Activated T-helper 17 cell treated with anti-CD3 and anti-CD28 coated beads, Interleukin-2, amount 50 U/mL, for 72 hours (primary cell): Measurements from ENCODE around the gene INPP5K. TPM values are rescaled to one million over a fixed set of nuclear protein-coding genes. Genes with fewer than 3 reads are reported as not detected.

Source experiments
- ATAC-seq: fragments of 150-1000 bp; cut with Tn5 transposase; replicated peaks from 2 replicates; pipeline ENCODE4 v1.10.0; 2021; ENCODE audit warnings: mild to moderate bottlenecking, moderate library complexity
- H3K27ac Mint-ChIP-seq: one replicate; pipeline ENCODE4 v1.8.0; 2022; ENCODE audit warnings: mixed read lengths
- H3K27me3 Mint-ChIP-seq: one replicate; pipeline ENCODE4 v1.8.0; 2022; ENCODE audit warnings: mixed read lengths
- H3K36me3 Mint-ChIP-seq: one replicate; pipeline ENCODE4 v1.8.0; 2022; ENCODE audit warnings: low read depth, mild to moderate bottlenecking, mixed read lengths
- H3K4me1 Mint-ChIP-seq: one replicate; pipeline ENCODE4 v1.8.0; 2022; ENCODE audit warnings: mixed read lengths
- H3K4me3 Mint-ChIP-seq: one replicate; pipeline ENCODE4 v1.8.0; 2022; ENCODE audit warnings: mild to moderate bottlenecking, mixed read lengths
- H3K9me3 Mint-ChIP-seq: one replicate; pipeline ENCODE4 v1.8.0; 2022; ENCODE audit warnings: mixed read lengths
- total RNA-seq, 2 donors: library from RNA; stranded (reverse); gene quantifications; one replicate each; pipeline ENCODE4 v1.2.3, GENCODE V29; 2022

The INPP5K gene
- total RNA-seq, 2 donors from 2014 or later, result 29.9 to 30.4 TPM

DNA sequence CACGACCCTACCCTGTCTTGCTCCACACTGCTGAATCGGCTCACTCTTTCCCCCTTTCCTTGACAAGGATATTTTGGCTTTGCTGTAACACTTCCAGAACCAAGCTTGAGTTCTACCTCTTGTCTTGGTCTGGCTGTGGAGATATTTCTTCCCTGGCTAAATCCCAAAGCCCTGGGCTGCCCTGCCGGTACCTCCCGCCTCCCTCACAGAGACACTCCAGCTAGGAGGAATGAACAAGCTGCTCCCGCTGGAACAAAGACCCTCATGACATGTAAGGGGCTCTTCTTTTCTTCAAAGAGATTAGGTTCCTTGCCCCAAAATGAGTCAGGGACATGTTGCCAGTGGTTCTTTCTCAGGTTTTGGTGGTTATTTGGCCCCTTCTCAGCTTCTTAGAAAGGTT is 10.8 kb downstream of the INPP5K start:
- Mint-ChIP-seq H3K36me3 (peaks cover 35% of the 10 kb centered on the region), H3K27me3 (no peaks in the 10 kb centered on the region), H3K4me3 (no peak overlapping the region), H3K4me1 (peaks cover 4% of the 10 kb centered on the region), H3K27ac (peak overlapping the region; percentile 4), H3K9me3 (no peaks in the 10 kb centered on the region)
- ATAC-seq, result no peak

DNA sequence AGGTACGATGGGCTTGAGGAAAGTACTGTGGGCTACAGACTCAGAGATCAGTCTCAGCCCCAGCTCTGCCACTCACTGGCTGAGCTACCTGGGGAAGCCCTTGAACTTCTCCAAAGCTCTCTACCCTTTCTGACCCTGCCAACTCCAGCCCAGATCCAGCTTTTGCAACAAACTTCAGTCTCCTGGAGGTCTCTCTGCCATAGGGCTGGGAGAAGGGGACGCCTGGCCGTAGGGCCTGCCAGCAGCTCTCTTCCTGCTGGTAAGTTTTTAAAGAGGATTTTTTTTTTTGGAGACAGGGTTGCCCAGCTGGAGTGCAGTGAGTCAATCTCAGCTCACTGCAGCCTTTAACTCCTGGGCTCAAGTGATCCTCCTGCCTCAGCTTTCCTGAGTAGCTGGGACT is 11.5 kb downstream of the INPP5K start:
- ATAC-seq, result no peak
- no peaks in the 10 kb centered on the region for H3K9me3 Mint-ChIP-seq
- peak overlapping the region; percentile 4 for H3K27ac Mint-ChIP-seq
- H3K36me3 Mint-ChIP-seq, result peaks cover 28% of the 10 kb centered on the region
- H3K4me3 Mint-ChIP-seq, result no peak overlapping the region
- H3K4me1 Mint-ChIP-seq, result peaks cover 4% of the 10 kb centered on the region
- H3K27me3 Mint-ChIP-seq, result no peaks in the 10 kb centered on the region

DNA sequence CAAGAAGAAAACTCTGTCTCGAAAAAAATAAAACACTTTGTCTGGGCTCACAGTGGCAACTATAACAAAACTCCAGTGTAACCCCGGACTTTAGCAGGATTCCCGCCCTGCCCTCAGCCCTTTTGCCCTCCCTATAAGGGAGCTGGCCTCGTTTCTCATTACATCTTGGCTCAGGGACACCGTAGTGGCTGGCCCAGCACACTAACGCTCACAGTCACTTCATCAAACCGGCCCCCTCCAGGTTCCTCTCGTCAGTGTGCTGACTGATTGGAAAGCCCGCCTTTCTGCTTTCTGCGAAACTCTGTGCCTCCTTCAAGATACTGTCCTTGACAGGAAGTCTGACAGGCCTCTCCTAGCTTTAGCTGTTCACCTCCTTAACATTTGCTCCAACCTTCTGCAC is 12.7 kb downstream of the INPP5K start:
- H3K4me1 Mint-ChIP-seq, result peaks cover 4% of the 10 kb centered on the region
- no peaks in the 10 kb centered on the region for H3K27me3 Mint-ChIP-seq
- peak overlapping the region; percentile 6 for H3K27ac Mint-ChIP-seq
- H3K9me3 Mint-ChIP-seq, result no peaks in the 10 kb centered on the region
- ATAC-seq, result no peak
- peaks cover 21% of the 10 kb centered on the region for H3K36me3 Mint-ChIP-seq
- no peak overlapping the region for H3K4me3 Mint-ChIP-seq

DNA sequence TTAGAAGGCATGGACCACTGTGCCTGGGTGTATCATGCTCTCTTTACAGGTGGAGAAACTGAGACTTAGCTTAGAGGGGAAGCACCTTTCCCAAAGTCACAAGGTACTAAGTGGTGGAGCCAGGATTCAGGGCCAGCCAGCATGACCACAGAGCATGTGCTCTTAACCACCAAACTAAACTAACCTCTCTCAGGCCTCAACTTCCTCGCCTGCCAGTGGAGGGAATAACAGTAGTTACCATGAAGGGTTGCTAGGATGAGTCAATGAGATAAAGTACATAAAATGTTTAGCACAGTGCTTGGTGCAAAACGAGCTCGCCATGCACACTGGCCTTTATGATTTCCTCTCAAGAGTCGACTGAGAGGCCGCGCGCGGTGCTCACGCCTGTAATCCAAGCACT is 17.5 kb downstream of the INPP5K start:
- Mint-ChIP-seq H3K27me3 (no peaks in the 10 kb centered on the region), H3K4me3 (no peak overlapping the region), H3K4me1 (no peaks in the 10 kb centered on the region), H3K9me3 (no peaks in the 10 kb centered on the region), H3K36me3 (no peaks in the 10 kb centered on the region), H3K27ac (peak overlapping the region; percentile 52)
- peak; percentile 26 for ATAC-seq

DNA sequence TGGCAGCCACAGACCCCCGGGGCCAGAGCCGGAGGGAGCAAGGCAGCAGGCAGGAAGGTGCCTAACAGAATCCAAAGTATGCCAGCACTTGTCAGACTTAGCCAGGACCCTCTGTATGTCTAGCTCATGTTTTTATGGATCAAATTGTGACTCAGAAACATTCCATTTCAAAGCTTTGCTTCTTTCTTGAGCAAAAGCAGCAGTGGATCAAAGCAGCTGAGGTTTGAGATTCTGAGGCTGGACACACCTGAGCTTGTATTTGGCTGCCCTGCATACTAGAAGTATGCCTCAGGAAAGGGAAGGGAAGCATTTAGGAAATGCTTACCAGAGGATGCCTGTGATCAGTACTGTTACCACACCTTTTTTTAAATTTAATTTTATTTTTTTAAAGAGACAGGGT is 18.2 kb downstream of the INPP5K start:
- H3K36me3 Mint-ChIP-seq, result no peaks in the 10 kb centered on the region
- H3K9me3 Mint-ChIP-seq, result no peaks in the 10 kb centered on the region
- H3K27ac Mint-ChIP-seq, result no peak overlapping the region
- no peak overlapping the region for H3K4me3 Mint-ChIP-seq
- no peaks in the 10 kb centered on the region for H3K27me3 Mint-ChIP-seq
- H3K4me1 Mint-ChIP-seq, result no peaks in the 10 kb centered on the region
- ATAC-seq, result no peak

DNA sequence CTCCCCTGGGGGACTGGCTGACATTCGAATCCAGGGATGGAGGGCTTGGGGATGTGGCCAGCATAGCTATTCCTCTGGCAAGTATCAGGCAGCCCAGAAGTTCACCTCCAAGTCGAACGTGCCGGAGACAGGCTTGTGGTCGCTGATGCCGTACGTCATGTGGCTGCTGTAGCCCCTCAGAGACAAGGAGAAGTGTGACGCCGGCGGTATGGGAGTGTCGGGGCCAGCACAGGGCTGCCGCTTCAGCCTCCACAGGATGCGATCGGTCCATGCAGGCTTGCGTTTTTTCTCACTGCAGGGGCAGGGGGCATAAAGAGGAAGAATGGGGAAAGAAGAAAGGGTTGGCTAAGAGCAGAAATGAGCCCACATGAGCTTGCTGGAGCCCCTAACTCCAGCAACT is 18.6 kb downstream of the INPP5K start:
- no peaks in the 10 kb centered on the region for H3K4me1 Mint-ChIP-seq
- peak overlapping the region; percentile 29 for H3K27ac Mint-ChIP-seq
- no peak overlapping the region for H3K4me3 Mint-ChIP-seq
- H3K9me3 Mint-ChIP-seq, result no peaks in the 10 kb centered on the region
- ATAC-seq, result no peak
- H3K27me3 Mint-ChIP-seq, result no peaks in the 10 kb centered on the region
- H3K36me3 Mint-ChIP-seq, result no peaks in the 10 kb centered on the region

DNA sequence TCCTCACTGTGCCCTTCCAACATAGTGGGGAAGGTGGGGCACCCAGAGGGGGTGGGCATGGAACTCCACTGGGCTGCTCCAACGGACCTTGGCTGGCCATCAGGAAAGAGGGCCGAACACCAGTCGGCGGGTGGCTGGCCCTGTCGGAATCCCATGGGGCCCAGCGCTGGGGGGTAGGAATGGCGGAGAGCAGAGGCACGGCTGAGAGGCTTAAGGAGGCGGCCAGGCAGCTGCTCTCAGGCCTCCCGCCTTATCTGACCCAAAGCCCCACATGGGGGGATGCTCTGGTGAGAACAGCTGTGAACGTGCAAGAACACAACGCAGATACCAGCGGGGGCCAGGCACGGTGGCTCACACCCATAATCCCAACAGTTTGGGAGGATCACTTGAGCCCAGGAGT is 19.5 kb downstream of the INPP5K start:
- no peaks in the 10 kb centered on the region for H3K27me3 Mint-ChIP-seq
- no peaks in the 10 kb centered on the region for H3K36me3 Mint-ChIP-seq
- no peak overlapping the region for H3K4me3 Mint-ChIP-seq
- H3K27ac Mint-ChIP-seq, result no peak overlapping the region
- no peak for ATAC-seq
- no peaks in the 10 kb centered on the region for H3K4me1 Mint-ChIP-seq
- no peaks in the 10 kb centered on the region for H3K9me3 Mint-ChIP-seq

DNA sequence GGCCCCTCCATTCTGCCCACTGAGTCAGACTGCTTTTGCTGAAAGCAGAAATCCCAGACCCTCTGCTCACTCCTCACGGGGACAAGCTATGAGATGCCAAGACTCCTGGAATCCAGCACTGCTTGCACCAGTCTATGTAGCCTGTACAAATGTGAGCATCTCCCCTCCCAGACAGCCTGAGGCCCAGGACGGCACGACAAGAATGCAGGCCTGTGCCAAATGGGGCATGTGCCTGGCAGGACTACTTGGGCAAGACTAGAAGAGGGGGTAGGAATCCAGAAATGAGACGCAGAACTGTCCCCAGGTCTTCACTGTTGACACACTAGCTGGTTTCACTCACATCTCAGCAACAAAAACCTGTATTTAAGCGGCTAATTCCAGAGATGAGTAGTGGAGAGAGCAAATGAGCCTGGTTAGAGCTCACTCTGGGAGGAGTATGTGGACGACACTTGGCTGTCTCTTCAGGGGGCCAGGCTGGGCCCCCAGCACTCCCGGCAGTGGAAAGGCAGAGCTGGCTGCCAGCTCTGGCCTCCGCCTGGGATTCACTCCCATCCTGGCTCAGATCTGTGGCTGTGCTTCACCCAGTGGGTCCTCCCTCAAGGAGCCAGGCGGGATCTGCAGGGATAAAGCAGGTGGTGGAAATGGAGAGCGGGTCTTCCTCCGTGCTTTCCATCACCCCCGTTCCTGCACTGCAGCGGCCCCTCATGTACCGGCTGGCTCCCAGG is 21.0 kb downstream of the INPP5K start:
- H3K36me3 Mint-ChIP-seq, result no peaks in the 10 kb centered on the region
- no peak for ATAC-seq
- no peak overlapping the region for H3K4me3 Mint-ChIP-seq
- H3K27me3 Mint-ChIP-seq, result no peaks in the 10 kb centered on the region
- H3K9me3 Mint-ChIP-seq, result no peaks in the 10 kb centered on the region
- H3K27ac Mint-ChIP-seq, result no peak overlapping the region
- peaks cover 5% of the 10 kb centered on the region for H3K4me1 Mint-ChIP-seq

DNA sequence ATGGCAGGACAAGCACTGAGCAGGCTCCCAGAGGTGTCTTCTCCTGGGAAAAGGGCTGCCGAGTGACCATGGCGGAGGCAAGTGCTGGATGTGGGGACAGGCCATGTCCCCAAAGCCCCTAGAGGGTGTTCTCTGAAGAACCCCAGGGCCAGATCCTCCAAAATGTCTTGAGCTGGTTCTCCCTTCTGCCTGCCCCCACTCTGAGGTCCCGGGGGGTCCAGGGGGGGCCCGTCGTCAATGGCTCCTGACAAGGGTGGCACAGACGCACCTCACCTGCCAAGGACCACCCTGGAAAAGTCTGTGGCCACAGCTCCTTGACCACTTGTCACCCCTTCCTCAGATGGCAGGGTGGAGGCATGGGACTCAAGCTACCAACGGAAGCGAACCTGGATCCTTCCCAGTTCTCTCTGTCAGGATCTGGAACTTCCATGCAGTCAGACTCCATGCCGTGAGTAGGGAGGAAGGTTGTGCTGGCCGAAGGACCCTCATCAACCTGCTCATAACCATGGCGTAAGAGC is 21.6 kb downstream of the INPP5K start:
- H3K27ac Mint-ChIP-seq, result no peak overlapping the region
- H3K36me3 Mint-ChIP-seq, result no peaks in the 10 kb centered on the region
- H3K27me3 Mint-ChIP-seq, result no peaks in the 10 kb centered on the region
- peaks cover 7% of the 10 kb centered on the region for H3K4me1 Mint-ChIP-seq
- ATAC-seq, result no peak
- H3K4me3 Mint-ChIP-seq, result no peak overlapping the region
- no peaks in the 10 kb centered on the region for H3K9me3 Mint-ChIP-seq

DNA sequence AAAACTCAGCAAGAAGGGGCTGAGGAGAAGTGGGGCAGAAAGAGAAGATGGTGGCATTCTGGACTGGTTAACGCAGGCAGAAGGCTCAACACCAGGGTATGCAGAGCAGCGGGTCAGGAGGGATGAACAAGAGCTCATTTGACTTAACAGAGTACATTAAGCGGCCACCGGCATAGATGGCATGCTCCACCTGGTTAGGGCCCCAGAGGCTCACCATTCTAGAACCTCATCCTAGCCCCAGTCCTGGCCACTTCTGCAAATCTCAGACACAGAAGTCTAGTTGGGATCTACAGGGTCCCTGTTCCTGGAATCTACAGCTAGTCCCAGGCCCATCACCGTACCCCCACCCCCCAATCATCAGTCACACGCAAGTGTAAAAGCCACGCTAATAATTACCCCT is 22.2 kb downstream of the INPP5K start:
- Mint-ChIP-seq H3K9me3 (no peaks in the 10 kb centered on the region), H3K27ac (no peak overlapping the region), H3K4me3 (no peak overlapping the region), H3K27me3 (no peaks in the 10 kb centered on the region), H3K36me3 (no peaks in the 10 kb centered on the region), H3K4me1 (peaks cover 7% of the 10 kb centered on the region)
- no peak for ATAC-seq

DNA sequence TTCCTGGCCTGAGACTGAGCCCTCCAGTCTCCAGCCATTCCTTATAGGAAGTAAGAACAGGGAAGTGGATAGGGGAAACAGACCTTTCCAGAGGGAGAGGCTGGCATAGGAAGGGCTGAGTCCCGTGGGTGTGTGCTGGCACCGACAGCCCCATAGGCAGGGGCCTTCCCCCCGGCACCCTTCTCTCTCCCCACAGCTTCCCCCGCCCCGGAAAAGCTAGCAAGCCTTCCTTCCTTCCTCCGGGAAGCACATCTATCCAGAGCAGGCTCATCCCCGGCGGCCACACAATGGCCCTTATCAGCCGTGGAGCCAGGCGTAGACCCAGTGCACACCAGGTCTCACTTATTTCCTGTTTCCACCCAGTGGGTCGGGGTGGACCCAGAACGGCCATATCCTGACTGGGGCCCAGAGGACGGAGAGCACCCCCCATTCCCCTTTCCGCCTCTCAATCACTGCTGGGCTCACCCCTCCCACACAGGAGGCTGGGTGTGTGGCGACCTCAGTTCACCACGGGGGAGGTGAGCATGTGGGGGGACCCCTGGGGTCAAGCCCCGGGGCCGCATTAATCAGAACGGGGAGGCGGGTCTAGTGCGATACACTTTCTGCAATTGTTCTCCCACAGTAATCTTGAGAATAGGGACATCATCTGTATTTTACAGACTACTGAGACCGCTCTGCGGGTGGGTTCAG is 23.0 kb downstream of the INPP5K start:
- no peaks in the 10 kb centered on the region for H3K9me3 Mint-ChIP-seq
- no peak overlapping the region for H3K4me3 Mint-ChIP-seq
- no peak overlapping the region for H3K27ac Mint-ChIP-seq
- no peaks in the 10 kb centered on the region for H3K27me3 Mint-ChIP-seq
- ATAC-seq, result no peak
- no peaks in the 10 kb centered on the region for H3K36me3 Mint-ChIP-seq
- peaks cover 7% of the 10 kb centered on the region for H3K4me1 Mint-ChIP-seq

DNA sequence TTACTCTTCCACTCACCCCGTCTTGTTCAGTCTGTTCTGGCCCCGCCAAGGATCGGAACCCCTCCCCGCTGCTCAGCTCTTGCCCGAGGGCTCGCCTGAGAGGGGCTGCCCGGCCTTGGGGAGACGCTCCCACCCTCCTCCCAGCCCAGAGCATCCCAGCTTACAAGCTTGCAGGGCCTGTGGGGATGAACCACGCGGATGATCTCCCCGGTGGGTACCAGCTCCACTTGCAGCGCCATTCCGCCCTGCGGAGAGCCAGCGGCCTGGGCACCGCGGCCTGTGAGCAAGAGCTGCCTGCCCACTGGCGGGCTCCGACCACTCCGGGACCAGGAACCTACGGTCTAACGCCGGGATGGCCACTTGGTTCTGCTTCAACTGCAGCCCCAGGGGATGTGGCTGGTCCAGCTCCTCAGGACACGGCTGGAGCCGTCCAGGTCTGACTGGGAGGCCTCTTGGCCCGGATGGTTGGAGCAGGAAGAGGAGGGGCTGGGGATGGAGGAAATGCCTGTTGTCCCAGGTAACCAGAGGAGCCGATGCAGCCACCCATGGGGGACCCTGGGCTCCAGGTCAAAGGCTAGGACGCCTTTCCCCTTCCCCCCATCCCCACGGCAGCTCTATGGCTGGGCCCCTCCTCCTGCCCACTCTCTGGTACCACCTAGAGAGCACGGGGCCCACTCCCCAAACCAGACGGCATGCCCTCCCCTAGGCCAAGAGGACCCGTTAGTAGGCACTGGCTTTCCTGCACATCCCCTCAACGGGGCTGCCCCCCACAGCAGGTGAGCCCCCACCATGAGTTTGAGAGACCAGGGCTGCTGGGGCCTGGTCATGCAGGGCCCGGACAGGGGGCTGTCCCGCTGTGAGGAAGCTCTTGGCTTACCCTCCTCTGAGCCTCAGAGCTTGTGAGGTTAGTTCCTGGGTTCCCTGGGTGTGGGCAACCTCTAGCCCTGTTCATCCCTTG is 23.9 kb downstream of the INPP5K start, which contains the start of gene MYO1C:
MYO1C (minus strand) TSS at position 438 of the 958 bp plus-strand sequence; CDS start at position 239, 199 bp downstream.
- H3K9me3 Mint-ChIP-seq, result no peaks in the 10 kb centered on the region
- peaks cover 7% of the 10 kb centered on the region for H3K4me1 Mint-ChIP-seq
- H3K36me3 Mint-ChIP-seq, result no peaks in the 10 kb centered on the region
- peak within 1 kb of the TSS; percentile 80 for H3K4me3 Mint-ChIP-seq
- peak within 1 kb of the TSS; percentile 70 for H3K27ac Mint-ChIP-seq
- no peak for ATAC-seq
- no peaks in the 10 kb centered on the region for H3K27me3 Mint-ChIP-seq

DNA sequence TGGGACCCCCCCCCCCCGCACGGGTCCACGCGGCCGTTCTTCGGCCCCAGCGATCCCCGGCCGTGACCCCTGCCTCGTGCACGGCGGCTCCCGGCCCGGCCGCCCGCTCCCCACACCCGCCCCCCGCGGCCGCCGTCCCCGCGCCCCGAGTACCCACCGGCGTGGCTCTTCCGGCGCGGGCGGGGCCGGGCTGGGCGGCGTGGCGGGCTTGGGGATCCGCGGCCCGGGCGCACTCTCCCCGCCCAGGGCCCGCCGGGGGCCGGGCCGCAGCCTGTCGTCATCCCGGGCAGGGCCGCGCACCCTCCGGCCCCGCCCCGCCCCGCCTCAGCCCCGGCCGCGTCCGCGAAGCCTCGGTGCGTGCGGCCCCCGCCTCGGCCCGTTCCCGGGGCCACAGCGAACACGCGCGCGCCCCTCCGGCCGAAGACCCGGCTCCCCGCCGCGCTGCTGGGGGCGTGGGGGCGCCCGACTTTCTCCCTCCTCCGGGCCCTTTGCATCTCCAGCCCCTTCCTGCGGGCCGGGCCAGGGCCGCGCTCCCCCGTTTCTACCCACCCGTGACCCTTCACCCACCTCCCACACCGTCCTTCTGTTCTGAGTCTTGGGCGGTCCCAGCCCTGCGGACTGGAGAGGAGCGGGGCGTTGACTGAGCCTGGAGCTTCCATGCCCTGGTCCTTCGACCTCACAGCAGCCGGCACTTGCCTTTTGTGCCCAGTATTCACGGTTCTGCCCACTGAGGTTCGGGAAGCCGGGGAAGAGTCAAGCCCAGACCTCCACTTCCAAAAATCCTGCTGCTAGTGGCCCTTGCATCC is 24.8 kb downstream of the INPP5K start:
- ATAC-seq, result peak; percentile 77
- Mint-ChIP-seq H3K27me3 (no peaks in the 10 kb centered on the region), H3K4me3 (peak overlapping the region; percentile 80), H3K27ac (peak overlapping the region; percentile 70), H3K4me1 (peaks cover 12% of the 10 kb centered on the region), H3K36me3 (peaks cover 5% of the 10 kb centered on the region), H3K9me3 (no peaks in the 10 kb centered on the region)
